Cardiac fibroblast (primary cell): Measurements from ENCODE around the gene UBE2G2.

Source experiments
- DNase-seq, 2 donors: peaks; one replicate each; pipeline versions ENCODE4 v3.0.0 to v3.0.0-alpha.2; 2010; ENCODE audit warnings: low read depth in 2 of 2
- H3K4me3 ChIP-seq, 2 donors: replicated peaks in 1 of 2; 1 replicate in 1 of 2; 2 replicates in 1 of 2; pipeline ENCODE4 v1.5.1; 2011; ENCODE audit warnings: low read depth in 2 of 2, low read length in 2 of 2, mild to moderate bottlenecking in 2 of 2, moderate library complexity in 1 of 2
- TF ChIP-seq, protein P1 (sequence below): IDR thresholded peaks from one replicate; pipeline ENCODE4 v1.5.1; 2011; ENCODE audit warnings: low read depth, mild to moderate bottlenecking, low read length, inconsistent platforms

The UBE2G2 gene

DNA sequence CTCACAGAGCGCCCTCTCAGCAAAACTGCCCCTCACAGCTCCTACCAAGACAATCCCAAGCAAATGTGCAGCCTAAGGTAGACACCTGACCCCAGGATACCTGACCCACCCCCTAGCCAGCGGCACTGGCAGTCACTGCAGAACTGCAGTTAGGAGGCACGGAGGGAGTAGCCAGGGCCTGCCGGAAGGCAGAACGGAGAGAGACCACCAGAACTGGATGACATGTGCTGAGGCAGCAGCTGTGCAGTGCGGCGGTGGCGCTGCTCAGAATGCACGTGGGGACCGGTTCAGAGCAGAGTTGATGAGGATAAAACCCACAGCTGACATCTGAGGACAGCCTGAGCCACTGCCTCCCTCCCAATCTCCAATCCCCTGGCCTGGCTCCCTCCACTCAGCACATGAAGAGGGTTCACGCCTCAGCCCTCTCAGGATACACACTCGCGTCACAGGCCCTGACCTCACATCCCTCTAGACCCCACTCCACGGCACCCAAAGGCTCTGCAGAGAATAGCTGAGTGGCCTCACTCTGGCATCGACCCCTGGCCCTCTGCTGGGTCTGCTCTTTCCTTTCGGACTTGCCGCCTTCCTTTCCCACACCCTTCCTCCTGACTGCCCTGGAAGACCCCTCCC lies 29.6 kb downstream of the UBE2G2 start:
- TF ChIP-seq, protein P1, sequence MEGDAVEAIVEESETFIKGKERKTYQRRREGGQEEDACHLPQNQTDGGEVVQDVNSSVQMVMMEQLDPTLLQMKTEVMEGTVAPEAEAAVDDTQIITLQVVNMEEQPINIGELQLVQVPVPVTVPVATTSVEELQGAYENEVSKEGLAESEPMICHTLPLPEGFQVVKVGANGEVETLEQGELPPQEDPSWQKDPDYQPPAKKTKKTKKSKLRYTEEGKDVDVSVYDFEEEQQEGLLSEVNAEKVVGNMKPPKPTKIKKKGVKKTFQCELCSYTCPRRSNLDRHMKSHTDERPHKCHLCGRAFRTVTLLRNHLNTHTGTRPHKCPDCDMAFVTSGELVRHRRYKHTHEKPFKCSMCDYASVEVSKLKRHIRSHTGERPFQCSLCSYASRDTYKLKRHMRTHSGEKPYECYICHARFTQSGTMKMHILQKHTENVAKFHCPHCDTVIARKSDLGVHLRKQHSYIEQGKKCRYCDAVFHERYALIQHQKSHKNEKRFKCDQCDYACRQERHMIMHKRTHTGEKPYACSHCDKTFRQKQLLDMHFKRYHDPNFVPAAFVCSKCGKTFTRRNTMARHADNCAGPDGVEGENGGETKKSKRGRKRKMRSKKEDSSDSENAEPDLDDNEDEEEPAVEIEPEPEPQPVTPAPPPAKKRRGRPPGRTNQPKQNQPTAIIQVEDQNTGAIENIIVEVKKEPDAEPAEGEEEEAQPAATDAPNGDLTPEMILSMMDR, result no peak
- H3K4me3 ChIP-seq, result no peak overlapping the region
- no peak for DNase-seq

DNA sequence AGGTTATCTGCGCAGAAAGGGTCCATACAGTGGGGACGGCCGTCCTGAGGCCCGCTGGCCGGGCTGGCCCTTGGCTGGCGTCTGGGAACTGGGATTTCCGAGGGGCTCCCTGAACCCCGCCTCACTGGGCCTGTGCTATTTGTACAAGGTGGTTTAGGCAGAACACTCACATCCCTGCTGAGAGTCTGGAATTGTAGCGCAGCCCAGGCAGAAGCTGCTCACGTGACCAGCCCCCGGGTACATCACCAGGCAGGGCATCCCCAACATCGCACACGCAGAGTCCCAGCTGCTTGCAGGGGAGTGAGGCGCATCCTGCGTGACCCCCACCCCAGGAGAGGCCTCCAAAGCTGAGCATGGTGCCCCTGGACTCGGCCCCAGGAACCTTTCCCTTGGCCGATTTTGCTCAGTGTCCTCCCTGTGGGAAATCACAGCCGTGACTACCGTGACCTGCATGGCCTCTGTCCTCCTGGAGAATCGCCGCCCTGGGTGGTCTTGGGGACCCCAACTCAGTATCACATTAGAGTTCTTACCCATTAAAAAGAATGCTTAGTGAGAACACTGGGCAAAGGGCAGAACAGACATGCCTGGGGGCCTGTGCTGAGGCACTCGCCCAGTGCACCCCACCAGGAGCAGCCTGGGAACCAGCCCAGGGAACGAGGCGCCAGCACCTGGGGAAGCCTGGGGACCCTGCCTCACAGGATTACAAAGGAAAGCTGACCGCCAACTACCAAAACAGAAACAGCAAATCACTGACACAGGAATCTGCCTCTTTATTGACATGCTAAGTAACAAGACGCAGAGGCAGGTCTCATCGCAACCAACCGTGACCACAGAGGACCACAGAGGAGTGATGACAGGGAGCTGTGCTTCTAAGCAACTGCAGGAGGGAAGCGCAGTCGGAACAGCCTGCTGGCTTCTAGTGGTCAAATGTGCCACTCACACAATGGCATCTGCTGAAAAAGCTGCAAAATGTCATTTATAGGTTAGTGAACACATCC lies 33.5 kb downstream of the UBE2G2 start:
- no peak for DNase-seq
- TF ChIP-seq, protein P1, result no peak
- H3K4me3 ChIP-seq, result no peak overlapping the region

DNA sequence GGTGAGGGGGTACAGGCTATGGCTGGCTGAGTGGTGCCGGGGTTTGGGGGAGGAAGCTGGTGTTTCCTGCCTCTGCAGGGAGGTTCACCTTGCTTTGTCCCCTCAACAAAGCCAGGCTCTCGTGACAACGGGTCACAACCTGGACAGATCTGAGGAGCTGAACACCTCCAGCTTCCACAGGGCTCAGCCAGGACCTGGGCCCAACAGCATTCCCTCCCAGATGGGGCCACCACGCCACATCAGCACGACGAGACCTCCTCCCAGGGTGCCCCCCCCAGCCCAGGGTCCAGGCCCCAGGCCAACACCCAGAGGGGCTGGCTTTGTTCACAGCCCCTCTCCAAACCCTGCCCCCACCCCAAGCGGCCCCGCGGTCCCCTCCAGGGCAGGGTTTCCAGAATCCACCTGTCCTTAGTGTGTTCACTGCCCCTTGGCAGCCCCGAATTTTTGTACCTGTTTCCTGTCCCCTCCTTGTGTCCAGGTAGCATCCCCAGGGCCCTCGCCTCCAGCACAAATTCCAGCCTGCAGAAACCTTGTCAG lies 34.7 kb downstream of the UBE2G2 start:
- H3K4me3 ChIP-seq, result no peak overlapping the region
- TF ChIP-seq, protein P1, result no peak
- no peak for DNase-seq

DNA sequence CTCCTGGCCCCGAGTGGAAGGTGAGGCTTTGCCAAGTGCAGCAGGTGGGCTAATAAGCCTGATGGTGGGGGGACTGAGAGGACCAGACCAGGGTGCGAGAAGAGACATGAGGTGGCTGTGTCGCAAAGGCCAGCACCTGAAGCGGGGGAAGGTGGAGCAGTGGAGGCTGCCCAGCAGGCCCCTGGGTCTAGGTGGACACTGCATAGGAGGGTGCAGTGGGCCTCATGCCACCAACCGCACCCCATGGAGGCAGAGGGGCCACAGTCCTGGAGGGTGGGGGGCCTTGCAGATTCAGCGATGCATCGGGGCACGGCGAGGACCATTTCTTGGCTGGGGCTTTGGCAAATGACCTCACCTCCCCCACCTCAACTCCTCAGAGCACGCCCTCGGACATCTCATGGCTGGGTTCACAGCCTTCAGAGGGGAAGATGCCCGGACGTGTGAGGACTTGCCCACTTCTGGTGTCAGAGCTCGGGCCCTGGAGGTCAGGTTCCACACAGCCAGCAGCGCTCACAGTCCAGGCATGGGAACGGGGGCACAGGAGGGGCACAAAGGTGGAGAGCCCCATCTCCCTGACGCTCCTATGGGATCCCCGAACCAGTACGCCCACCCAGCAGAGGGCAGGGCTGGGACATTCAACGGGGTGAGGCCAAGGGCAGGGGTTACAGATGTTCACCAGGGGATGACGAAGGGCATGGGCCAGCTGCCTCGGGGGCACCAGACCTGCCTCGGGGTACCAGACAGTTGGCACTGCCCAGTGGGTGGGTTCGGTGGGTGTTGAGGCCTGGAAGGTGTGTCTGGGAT lies 35.4 kb downstream of the UBE2G2 start:
- TF ChIP-seq, protein P1, result no peak
- no peak for DNase-seq
- no peak overlapping the region for H3K4me3 ChIP-seq

DNA sequence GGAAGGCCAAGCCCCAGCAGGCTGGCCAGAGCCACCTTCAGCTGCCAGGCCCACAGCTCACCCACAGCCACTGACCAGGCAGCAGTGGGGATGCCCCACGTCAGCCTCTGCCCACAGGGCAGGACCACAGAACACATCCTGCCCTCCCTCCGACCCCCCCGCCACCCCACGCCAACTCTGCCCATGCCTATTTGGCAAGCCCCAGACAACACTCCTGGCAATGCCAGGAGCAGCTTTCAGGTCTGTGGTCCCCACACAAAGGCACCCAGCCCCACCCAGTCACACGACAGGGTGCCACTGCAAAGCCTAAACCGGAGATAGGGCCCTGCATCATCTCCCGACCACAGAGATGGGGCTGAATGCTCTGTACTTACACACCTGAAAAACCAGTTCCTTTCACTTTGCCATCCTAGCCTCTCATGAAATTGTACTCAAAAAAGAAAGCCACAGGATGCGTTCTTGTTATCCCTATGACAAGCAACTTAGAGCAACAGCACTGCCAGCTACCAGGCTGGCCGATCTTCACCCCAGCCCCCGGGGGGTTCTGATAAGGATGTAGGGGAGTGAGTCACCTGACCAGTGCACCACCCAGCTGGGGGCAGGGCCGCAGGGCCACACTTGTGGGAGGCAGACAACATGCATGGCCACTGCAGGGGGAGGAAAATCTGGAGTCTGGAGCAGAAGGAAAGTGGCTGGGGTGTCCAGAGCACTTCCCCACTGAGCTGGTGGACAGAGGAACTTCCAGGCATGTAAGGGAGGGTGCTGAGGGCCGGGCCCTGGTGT lies 36.2 kb downstream of the UBE2G2 start:
- TF ChIP-seq, protein P1, result no peak
- H3K4me3 ChIP-seq, result no peak overlapping the region
- peak; percentile 13 to 42 for DNase-seq
